Effector memory CD8-positive, alpha-beta T cell (primary cell): Measurements from ENCODE around the gene MS4A5.
"Not testable (repeated sequence)": the region's sequence is repeated elsewhere in the genome, so short reads cannot be mapped to it uniquely, and the experiment has no call there.

Source experiments
- ATAC-seq: fragments of 150-1000 bp; cut with Tn5 transposase; replicated peaks from 2 replicates; pipeline ENCODE4 v1.10.0; 2021; ENCODE audit warnings: mild to moderate bottlenecking, moderate library complexity
- DNase-seq, 3 experiments: peaks; one replicate each; pipeline ENCODE4 v3.0.0; 2021
- H3K27ac Mint-ChIP-seq, 2 donors: one replicate each; pipeline ENCODE4 v1.8.0; 2022; ENCODE audit warnings: mild to moderate bottlenecking in 2 of 2, mixed read lengths in 2 of 2, moderate library complexity in 2 of 2
- H3K27me3 Mint-ChIP-seq, 2 donors: one replicate each; pipeline ENCODE4 v1.8.0; 2022; ENCODE audit warnings: mixed read lengths in 2 of 2
- H3K36me3 Mint-ChIP-seq: one replicate; pipeline ENCODE4 v1.8.0; 2022; ENCODE audit warnings: mild to moderate bottlenecking, moderate library complexity, mixed read lengths; ENCODE audit not compliant: insufficient read depth
- H3K4me1 Mint-ChIP-seq, 2 donors: one replicate each; pipeline ENCODE4 v1.8.0; 2022; ENCODE audit warnings: low read depth in 2 of 2, mixed read lengths in 2 of 2
- H3K4me3 Mint-ChIP-seq, 2 donors: one replicate each; pipeline ENCODE4 v1.8.0; 2022; ENCODE audit warnings: mild to moderate bottlenecking in 2 of 2, mixed read lengths in 2 of 2, moderate library complexity in 2 of 2
- H3K9me3 Mint-ChIP-seq, 2 donors: one replicate each; pipeline ENCODE4 v1.8.0; 2022; ENCODE audit warnings: mixed read lengths in 2 of 2

The MS4A5 gene

GRCh38 chr11:60447070-60447469, 17.7 kb downstream of the MS4A5 start:
- peaks cover 10 to 18% of the 10 kb centered on the region in 2 donors for H3K4me1 Mint-ChIP-seq
- H3K27ac Mint-ChIP-seq, result peak overlapping the region; percentile 94
- peak overlapping the region; percentile 84 to 85 for H3K4me3 Mint-ChIP-seq
- DNase-seq (no peak), ATAC-seq (no peak)
- no peaks in the 10 kb centered on the region for H3K36me3 Mint-ChIP-seq
- H3K9me3 Mint-ChIP-seq, result no peaks in the 10 kb centered on the region
- no peaks in the 10 kb centered on the region for H3K27me3 Mint-ChIP-seq

GRCh38 chr11:60447846-60448245, 18.5 kb downstream of the MS4A5 start:
- no peak for ATAC-seq
- no peaks in the 10 kb centered on the region for H3K36me3 Mint-ChIP-seq
- H3K27ac Mint-ChIP-seq, result peak overlapping the region; percentile 47 to 94
- H3K4me1 Mint-ChIP-seq, result peaks cover 10 to 18% of the 10 kb centered on the region in 2 donors
- no peak for DNase-seq
- H3K9me3 Mint-ChIP-seq, result no peaks in the 10 kb centered on the region
- no peak overlapping the region for H3K4me3 Mint-ChIP-seq
- no peaks in the 10 kb centered on the region for H3K27me3 Mint-ChIP-seq

GRCh38 chr11:60451185-60451584, 21.8 kb downstream of the MS4A5 start:
- not testable (repeated sequence) for H3K27ac Mint-ChIP-seq, H3K9me3 Mint-ChIP-seq, H3K4me3 Mint-ChIP-seq, DNase-seq, ATAC-seq, H3K36me3 Mint-ChIP-seq, H3K27me3 Mint-ChIP-seq
- H3K4me1 Mint-ChIP-seq, result peaks cover 21 to 23% of the 10 kb centered on the region in 2 donors

- peaks cover 4% of the 10 kb centered on the region for H3K36me3 Mint-ChIP-seq
- DNase-seq (no peak), ATAC-seq (no peak)
- peaks cover 7 to 13% of the 10 kb centered on the region in 2 donors for H3K27me3 Mint-ChIP-seq
- peak overlapping the region in 1 of 2 donors; percentile 93 for H3K27ac Mint-ChIP-seq
- H3K4me1 Mint-ChIP-seq, result peaks cover 24 to 28% of the 10 kb centered on the region in 2 donors
- H3K9me3 Mint-ChIP-seq, result no peaks in the 10 kb centered on the region
- H3K4me3 Mint-ChIP-seq, result peak overlapping the region in 1 of 2 donors; percentile 60
These were observed 24.8 kb downstream of the MS4A5 start for GRCh38 chr11:60454212-60454611.

GRCh38 chr11:60455531-60456042, 26.2 kb downstream of the MS4A5 start, which contains the start of gene MS4A1:
TSS of gene MS4A1 (plus strand) at chr11:60455847. CDS start at chr11:60462375, 6,528 bp downstream.
- Mint-ChIP-seq H3K27me3 (peaks cover 7 to 13% of the 10 kb centered on the region in 2 donors), H3K4me1 (peaks cover 24 to 28% of the 10 kb centered on the region in 2 donors), H3K4me3 (peak within 1 kb of the TSS; percentile 46 to 60), H3K27ac (peak within 1 kb of the TSS; percentile 59 to 93), H3K36me3 (peaks cover 4% of the 10 kb centered on the region), H3K9me3 (no peaks in the 10 kb centered on the region)
- ATAC-seq (peak; percentile 97), DNase-seq (peak; percentile 10 to 24 (median 12))

GRCh38 chr11:60457576-60457975, 28.2 kb downstream of the MS4A5 start:
- H3K27me3 Mint-ChIP-seq, result peaks cover 7 to 14% of the 10 kb centered on the region in 2 donors
- ATAC-seq, result no peak

GRCh38 chr11:60459345-60459744, 30.0 kb downstream of the MS4A5 start:
- no peak overlapping the region for H3K27ac Mint-ChIP-seq
- DNase-seq, result no peak

More at GRCh38 chr11:60457576-60457975, 28.2 kb downstream of the MS4A5 start:
- DNase-seq, result no peak
- H3K4me1 Mint-ChIP-seq, result peaks cover 24 to 28% of the 10 kb centered on the region in 2 donors
- peaks cover 4% of the 10 kb centered on the region for H3K36me3 Mint-ChIP-seq
- no peaks in the 10 kb centered on the region for H3K9me3 Mint-ChIP-seq
- H3K4me3 Mint-ChIP-seq, result peak overlapping the region; percentile 11 to 60
- H3K27ac Mint-ChIP-seq, result peak overlapping the region; percentile 7 to 59

GRCh38 chr11:60468829-60469228, 39.5 kb downstream of the MS4A5 start:
- H3K27ac Mint-ChIP-seq, result no peak overlapping the region
- H3K9me3 Mint-ChIP-seq, result no peaks in the 10 kb centered on the region
- DNase-seq, result no peak
- H3K4me1 Mint-ChIP-seq, result no peaks in the 10 kb centered on the region
- no peak overlapping the region for H3K4me3 Mint-ChIP-seq
- H3K27me3 Mint-ChIP-seq, result peaks cover 7 to 16% of the 10 kb centered on the region in 2 donors
- no peak for ATAC-seq
- peaks cover 10% of the 10 kb centered on the region for H3K36me3 Mint-ChIP-seq

More at GRCh38 chr11:60459345-60459744, 30.0 kb downstream of the MS4A5 start:
- Mint-ChIP-seq H3K9me3 (no peaks in the 10 kb centered on the region), H3K4me1 (peaks cover 24 to 27% of the 10 kb centered on the region in 2 donors), H3K27me3 (peaks cover 7 to 21% of the 10 kb centered on the region in 2 donors), H3K4me3 (no peak overlapping the region), H3K36me3 (peaks cover 9% of the 10 kb centered on the region)
- ATAC-seq, result no peak

GRCh38 chr11:60469723-60470122, 40.4 kb downstream of the MS4A5 start:
- no peak for ATAC-seq
- Mint-ChIP-seq H3K27me3 (peaks cover 7 to 16% of the 10 kb centered on the region in 2 donors), H3K4me3 (no peak overlapping the region), H3K4me1 (no peaks in the 10 kb centered on the region), H3K27ac (no peak overlapping the region), H3K36me3 (peaks cover 10% of the 10 kb centered on the region), H3K9me3 (no peaks in the 10 kb centered on the region)
- DNase-seq, result no peak

GRCh38 chr11:60477035-60477445, 47.7 kb downstream of the MS4A5 start:
- no peaks in the 10 kb centered on the region for H3K4me1 Mint-ChIP-seq

GRCh38 chr11:60482361-60482760, 53.0 kb downstream of the MS4A5 start:
- DNase-seq (no peak), ATAC-seq (no peak)
- Mint-ChIP-seq H3K27me3 (no peaks in the 10 kb centered on the region), H3K36me3 (no peaks in the 10 kb centered on the region), H3K27ac (no peak overlapping the region), H3K9me3 (no peaks in the 10 kb centered on the region), H3K4me1 (peaks cover 3 to 8% of the 10 kb centered on the region in 2 donors), H3K4me3 (no peak overlapping the region)

More at GRCh38 chr11:60477035-60477445, 47.7 kb downstream of the MS4A5 start:
- H3K27me3 Mint-ChIP-seq, result peaks cover 7 to 9% of the 10 kb centered on the region in 2 donors
- no peak overlapping the region for H3K4me3 Mint-ChIP-seq
- H3K27ac Mint-ChIP-seq, result no peak overlapping the region
- no peak for DNase-seq
- H3K9me3 Mint-ChIP-seq, result no peaks in the 10 kb centered on the region
- H3K36me3 Mint-ChIP-seq, result no peaks in the 10 kb centered on the region
- peak; percentile 50 for ATAC-seq

- peak; percentile 4 to 19 (median 12) for DNase-seq
- H3K27me3 Mint-ChIP-seq, result peaks cover 7 to 11% of the 10 kb centered on the region in 2 donors
- no peaks in the 10 kb centered on the region for H3K9me3 Mint-ChIP-seq
- H3K36me3 Mint-ChIP-seq, result no peaks in the 10 kb centered on the region
- peaks cover 3 to 8% of the 10 kb centered on the region in 2 donors for H3K4me1 Mint-ChIP-seq
- no peak overlapping the region for H3K27ac Mint-ChIP-seq
- H3K4me3 Mint-ChIP-seq, result no peak overlapping the region
- peak; percentile 76 for ATAC-seq
These were observed 56.6 kb downstream of the MS4A5 start for GRCh38 chr11:60485987-60486386.

- no peaks in the 10 kb centered on the region for H3K9me3 Mint-ChIP-seq
- H3K36me3 Mint-ChIP-seq, result no peaks in the 10 kb centered on the region
- no peak for DNase-seq
- ATAC-seq, result no peak
- peaks cover 15 to 28% of the 10 kb centered on the region in 2 donors for H3K27me3 Mint-ChIP-seq
- H3K4me1 Mint-ChIP-seq, result no peaks in the 10 kb centered on the region
- no peak within 1 kb of the TSS for H3K4me3 Mint-ChIP-seq
- H3K27ac Mint-ChIP-seq, result no peak within 1 kb of the TSS
These were observed 63.2 kb downstream of the MS4A5 start, which contains the start of gene MS4A12 for GRCh38 chr11:60492488-60493009. TSS of gene MS4A12 (plus strand) at chr11:60492778. CDS start at chr11:60497319, 4,541 bp downstream.

- H3K36me3 Mint-ChIP-seq, result no peaks in the 10 kb centered on the region
- no peaks in the 10 kb centered on the region for H3K9me3 Mint-ChIP-seq
- DNase-seq (no peak), ATAC-seq (no peak)
- H3K4me3 Mint-ChIP-seq, result no peak overlapping the region
- no peak overlapping the region for H3K27ac Mint-ChIP-seq
- peaks cover 19 to 37% of the 10 kb centered on the region in 2 donors for H3K27me3 Mint-ChIP-seq
- no peaks in the 10 kb centered on the region for H3K4me1 Mint-ChIP-seq
These were observed 64.1 kb downstream of the MS4A5 start for GRCh38 chr11:60493454-60493853.
